HG03025 (cell line): ENCODE results near the gene SH3RF3.
"Not testable (repeated sequence)": the region's sequence is repeated elsewhere in the genome, so short reads cannot be mapped to it uniquely, and the experiment has no call there.

ENCODE experiments used
- ATAC-seq: cut with Tn5 transposase; IDR thresholded peaks from one replicate; pipeline ENCODE4 v1.9.1; 2021; ENCODE audit warnings: mild to moderate bottlenecking, moderate library complexity; ENCODE audit not compliant: unreplicated experiment, low FRiP score

Gene SH3RF3

GRCh38 chr2:109523536-109524361 lies 394.7 kb downstream of the SH3RF3 start:
- no peak for ATAC-seq

GRCh38 chr2:109525836-109526235 lies 396.8 kb downstream of the SH3RF3 start:
- no peak for ATAC-seq

GRCh38 chr2:109526442-109526970 lies 397.5 kb downstream of the SH3RF3 start:
- ATAC-seq = no peak

- no peak for ATAC-seq
These were observed 398.1 kb downstream of the SH3RF3 start for GRCh38 chr2:109527079-109527478.

GRCh38 chr2:109527846-109528705 lies 399.1 kb downstream of the SH3RF3 start:
- no peak for ATAC-seq

- no peak for ATAC-seq
These were observed 400.0 kb downstream of the SH3RF3 start for GRCh38 chr2:109528811-109529501.

GRCh38 chr2:109529532-109530449 lies 400.8 kb downstream of the SH3RF3 start:
- ATAC-seq = no peak

GRCh38 chr2:109530712-109531111 lies 401.7 kb downstream of the SH3RF3 start:
- ATAC-seq = no peak

- ATAC-seq = no peak
These were observed 402.2 kb downstream of the SH3RF3 start for GRCh38 chr2:109531221-109531620.

GRCh38 chr2:109531896-109532727 lies 403.1 kb downstream of the SH3RF3 start:
- no peak for ATAC-seq

GRCh38 chr2:109532728-109533076 lies 403.7 kb downstream of the SH3RF3 start:
- ATAC-seq = no peak

GRCh38 chr2:109533823-109534222 lies 404.8 kb downstream of the SH3RF3 start:
- ATAC-seq = no peak

- no peak for ATAC-seq
These were observed 406.4 kb downstream of the SH3RF3 start for GRCh38 chr2:109535217-109535946.

GRCh38 chr2:109536556-109536955 lies 407.6 kb downstream of the SH3RF3 start:
- not testable (repeated sequence) for ATAC-seq

- no peak for ATAC-seq
These were observed 408.7 kb downstream of the SH3RF3 start for GRCh38 chr2:109537565-109538222.

- ATAC-seq = no peak
These were observed 409.5 kb downstream of the SH3RF3 start for GRCh38 chr2:109538546-109538945.

GRCh38 chr2:109542384-109542783 lies 413.4 kb downstream of the SH3RF3 start:
- ATAC-seq = no peak
